Inflammatory macrophage treated with lipopolysaccharide for 4 hours (primary cell): ENCODE data around the gene GCK.
A peak's percentile ranks its signal among the peaks of the same experiment; 100 is the strongest.

ENCODE experiments used
- DNase-seq: peaks from one replicate; pipeline ENCODE4 v3.0.0-alpha.2; 2020

The GCK gene

DNA sequence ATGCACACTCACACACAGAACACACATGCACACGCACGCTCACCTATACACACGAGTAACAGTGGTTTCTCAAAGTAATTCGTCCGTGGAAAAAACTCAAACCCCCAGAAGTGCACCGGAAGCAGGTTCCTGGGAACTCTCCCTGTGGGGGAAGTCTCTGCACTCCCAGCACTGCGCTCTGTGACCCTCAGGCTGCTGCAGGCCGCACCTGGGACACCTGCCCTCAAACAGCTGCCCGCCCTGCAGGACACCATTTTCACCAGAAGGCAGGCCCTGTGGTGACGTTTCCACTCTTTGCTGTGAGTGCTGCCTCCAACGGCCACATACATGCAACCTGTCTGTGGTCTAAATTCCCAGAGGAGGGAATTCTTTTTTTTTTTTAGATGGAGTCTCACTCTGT, 32.8 kb upstream of the GCK start:
- DNase-seq, result no peak

- DNase-seq, result no peak
These were observed 32.1 kb upstream of the GCK start for GRCh38 chr7:44221231-44221791.

DNA sequence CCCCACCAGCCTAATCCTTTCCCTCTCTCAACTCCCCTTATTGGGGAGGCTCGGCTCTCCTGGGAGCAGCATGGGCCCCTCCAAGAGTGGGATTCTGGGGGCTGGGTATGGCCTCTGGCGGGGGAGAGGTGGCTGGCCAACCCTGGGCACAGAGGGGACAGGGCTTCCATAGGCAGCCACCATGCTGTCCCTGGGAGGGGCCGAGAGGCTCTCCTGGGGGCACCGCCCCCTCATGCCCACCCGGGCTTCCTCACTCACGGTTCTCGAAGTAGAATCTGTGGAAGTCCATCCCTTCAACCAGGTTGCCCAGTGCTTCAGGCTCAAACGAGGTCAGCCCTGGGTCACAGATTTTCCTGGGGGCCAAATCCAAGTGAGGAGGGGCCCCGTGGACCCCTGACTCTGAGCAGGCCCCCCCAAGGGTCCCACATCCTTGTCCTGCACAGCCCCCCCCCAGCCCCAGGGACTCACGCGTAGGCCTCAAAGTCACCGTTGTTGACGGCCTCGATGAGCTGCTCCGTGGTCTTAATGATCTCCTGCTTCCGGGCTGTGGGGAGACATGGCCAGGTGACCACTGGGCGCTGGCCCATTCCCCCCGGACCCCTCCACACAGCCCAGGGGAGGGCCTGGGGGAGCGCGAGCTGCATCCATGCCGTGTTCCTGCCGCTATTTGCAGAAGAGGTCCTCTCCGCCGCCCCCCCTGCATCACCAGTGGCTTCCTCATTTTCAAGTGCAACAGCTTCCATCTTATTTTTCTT, 31.3 kb upstream of the GCK start:
- no peak for DNase-seq

DNA sequence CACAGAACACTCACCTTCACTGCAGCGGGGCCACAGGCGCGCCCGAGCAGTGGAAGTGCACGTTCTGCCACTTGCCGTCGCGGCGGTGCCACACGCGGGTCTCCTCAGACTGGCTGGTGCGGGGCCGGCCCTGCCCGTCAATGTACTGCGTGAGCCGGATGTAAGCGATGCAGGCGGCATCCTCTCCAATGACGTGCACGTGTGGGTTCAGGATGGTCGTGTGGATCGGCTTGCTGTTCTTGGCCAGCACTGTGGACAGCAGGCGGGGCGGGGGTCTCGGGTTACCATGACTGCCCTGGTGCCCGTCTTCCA, 30.8 kb upstream of the GCK start:
- no peak for DNase-seq

DNA sequence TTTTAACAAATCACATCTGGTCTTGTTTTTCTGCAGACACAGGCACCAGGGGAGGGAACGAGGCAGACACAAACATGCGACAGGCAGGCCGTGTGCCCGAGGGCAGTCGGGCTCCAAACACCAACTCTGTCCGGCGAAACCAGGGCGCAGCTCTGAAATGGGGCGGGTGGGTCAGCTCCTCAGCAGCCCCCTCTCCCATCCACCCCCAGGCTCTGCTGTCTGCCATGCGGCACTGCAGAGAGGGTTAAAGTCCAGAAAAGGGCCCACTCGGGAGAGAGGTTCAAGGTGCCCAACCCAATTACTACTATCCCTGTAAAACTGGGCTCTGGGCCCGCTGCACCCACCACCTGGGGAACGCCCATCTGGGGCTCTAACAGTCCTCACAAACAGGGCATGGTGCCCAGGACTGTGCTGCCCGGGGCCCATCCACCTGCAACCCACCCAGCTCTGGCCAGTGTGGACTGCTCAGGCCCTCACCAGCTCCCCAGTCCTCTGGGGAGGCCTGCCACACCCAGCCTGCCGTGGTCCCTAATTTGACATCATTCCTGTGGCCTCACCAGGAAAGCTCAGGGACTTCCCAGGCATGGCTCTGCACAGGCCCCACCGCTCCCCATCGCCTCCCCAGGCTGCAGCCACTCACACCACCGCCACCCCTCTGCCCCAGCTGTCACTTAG, 30.3 kb upstream of the GCK start:
- DNase-seq, result no peak

GRCh38 chr7:44218418-44219201, 29.4 kb upstream of the GCK start:
- no peak for DNase-seq

GRCh38 chr7:44217852-44218402, 28.7 kb upstream of the GCK start:
- no peak for DNase-seq

DNA sequence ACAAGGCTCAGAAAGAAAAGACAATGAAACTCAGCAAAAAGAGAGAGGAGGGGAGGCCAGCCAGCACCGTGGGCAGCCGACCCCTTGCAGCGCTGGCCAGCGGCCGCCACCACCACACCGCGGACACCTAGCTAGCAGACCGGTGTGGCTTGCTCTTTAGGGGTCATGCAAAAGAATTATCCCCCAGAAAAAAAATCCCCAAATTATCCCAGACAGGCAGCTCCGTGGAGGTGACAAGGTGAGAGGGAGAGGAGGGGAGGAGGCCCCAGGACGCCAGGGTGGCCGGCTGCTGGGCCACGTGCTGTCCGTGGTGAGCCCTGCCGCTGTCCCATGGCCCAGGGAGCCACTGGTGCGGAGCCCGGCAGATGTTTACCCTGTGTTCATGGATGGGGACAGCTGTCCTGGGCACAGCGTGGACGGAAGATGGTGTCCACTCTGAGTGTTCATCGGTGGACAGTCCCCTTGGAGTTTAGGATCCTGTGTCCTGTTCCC, 28.0 kb upstream of the GCK start:
- DNase-seq, result no peak

DNA sequence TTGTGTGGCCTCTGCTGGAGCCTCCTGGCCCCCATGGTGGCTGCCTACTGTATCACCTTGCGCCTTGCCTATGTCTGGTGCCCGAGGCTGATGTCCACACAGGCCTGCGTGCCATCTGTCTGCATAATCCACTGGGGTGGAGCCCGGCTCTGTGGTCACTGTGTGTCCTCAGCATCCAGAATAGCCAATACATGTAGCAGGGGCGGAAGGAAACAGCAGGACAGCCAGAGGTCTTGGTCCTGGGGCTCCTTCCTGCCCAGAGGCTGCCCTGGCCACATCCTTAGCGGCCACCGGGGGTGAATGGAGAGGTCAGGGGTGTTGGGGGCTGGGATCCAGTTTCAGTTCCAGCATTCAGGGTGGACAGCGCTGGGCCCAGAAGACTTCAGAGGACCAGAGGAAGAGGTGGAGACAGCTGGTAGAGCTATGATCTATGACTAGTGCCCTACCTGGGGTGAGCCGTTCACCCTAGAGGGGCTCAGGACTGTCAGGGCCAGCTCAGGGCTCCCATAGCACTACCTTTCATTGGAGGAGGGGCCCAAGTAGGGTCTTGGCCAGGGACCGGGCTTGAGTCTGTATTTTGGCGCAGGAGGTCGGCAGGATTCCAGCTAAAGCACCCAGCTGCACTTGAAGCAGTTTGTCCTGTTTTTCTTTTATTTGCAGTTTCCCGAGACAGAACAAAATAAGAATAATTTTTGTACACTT, 27.4 kb upstream of the GCK start:
- no peak for DNase-seq

DNA sequence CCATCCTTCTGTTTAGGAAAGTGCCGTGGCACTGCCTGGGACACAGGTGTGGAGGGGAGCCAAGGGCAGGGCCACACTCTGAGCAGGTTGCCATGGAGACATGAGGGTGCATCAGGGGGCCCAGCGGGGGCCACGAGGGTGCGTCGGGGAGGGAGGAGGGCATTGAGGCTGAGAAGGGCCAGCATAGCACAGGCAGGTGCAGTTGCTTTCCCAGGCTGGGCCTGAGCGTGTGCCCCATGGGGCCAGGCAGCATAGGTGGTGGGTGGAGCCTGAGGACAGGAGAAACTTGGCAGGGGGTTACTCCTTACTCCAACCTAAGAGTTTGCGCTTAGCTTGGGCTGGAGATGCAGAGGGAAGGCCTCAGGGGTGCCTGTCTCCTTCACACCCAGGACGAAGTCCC, 26.8 kb upstream of the GCK start:
- no peak for DNase-seq

- no peak for DNase-seq
These were observed 26.3 kb upstream of the GCK start for GRCh38 chr7:44215531-44215930.

- DNase-seq, result no peak
These were observed 24.7 kb upstream of the GCK start for GRCh38 chr7:44213877-44214388.

GRCh38 chr7:44213206-44213876, 24.1 kb upstream of the GCK start:
- DNase-seq, result no peak

GRCh38 chr7:44212581-44213184, 23.4 kb upstream of the GCK start:
- DNase-seq, result no peak

DNA sequence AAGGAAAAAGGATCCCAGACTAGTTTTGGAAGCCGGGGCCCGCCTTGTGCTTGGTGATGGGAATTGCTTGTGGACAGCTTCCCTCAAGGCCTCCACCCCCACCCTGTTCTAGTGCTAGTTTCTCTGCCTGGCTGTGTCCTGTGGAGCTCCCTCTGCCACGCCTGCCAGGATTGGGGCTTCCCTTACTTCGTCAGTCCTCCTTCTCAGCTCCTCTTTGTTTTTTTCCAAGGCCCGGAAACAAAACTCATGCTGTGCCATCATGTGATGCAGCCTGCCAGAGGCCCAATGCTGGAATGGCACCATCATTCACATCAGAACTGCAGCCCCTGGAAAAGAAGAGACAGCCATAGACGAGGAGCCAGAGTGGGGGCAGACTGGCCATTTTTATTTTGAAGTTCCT, 22.8 kb upstream of the GCK start:
- no peak for DNase-seq

GRCh38 chr7:44211126-44211675, 22.0 kb upstream of the GCK start:
- DNase-seq, result no peak

DNA sequence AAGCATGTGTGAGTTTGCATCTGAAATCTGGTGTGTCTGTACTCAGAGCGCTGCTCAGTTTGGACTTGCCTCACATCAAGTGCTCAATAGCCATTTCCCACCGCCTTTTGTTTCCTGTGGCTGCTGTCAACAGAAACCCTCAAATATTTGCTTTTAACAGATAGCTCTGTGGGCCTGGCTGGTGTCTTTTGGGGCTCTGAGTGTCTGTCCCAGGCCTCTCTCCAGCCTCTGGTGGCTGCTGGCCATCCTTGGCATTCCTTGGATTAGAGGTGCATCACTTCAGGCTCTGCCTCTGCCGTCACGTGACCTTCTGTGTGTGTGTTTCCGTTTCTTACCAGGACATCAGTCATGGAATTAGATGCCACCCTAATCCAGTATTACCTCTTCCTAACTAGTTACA, 20.9 kb upstream of the GCK start:
- DNase-seq, result no peak

GRCh38 chr7:44208085-44208484, 18.8 kb upstream of the GCK start:
- DNase-seq, result no peak

GRCh38 chr7:44206008-44206407, 16.8 kb upstream of the GCK start:
- no peak for DNase-seq

- DNase-seq, result peak; percentile 1
These were observed 12.6 kb upstream of the GCK start for GRCh38 chr7:44201813-44202212.
